ENCODE measurements around the gene HDHD5.

- TF ChIP-seq POLR2A (IDR thresholded peaks at IDR 0.05), result no peak
- no peak for TF ChIP-seq CTCF (IDR thresholded peaks at IDR 0.05)
- no peak for TF ChIP-seq POLR2AphosphoS5 (IDR thresholded peaks at IDR 0.05)
These were observed 15.3 kb downstream of the HDHD5 start for GRCh38 chr22:17143826-17144225.

Data from suprapubic skin (tissue), 4 donors.